Adipose tissue (tissue), 3 donors: Measurements from ENCODE around the gene SRA1. TPM values are rescaled to one million over a fixed set of nuclear protein-coding genes. Genes with fewer than 3 reads are reported as not detected.

Experiments used
- H3K27ac ChIP-seq: one replicate; pipeline ENCODE4 v1.5.1; 2013; ENCODE audit warnings: low read depth, low read length
- WGBS, 3 donors: extraction: QIAGEN DNeasy Blood & Tissue Kit; methylation state at CpG; one replicate each; pipeline ENCODE4 v1.1.7; 2013; 5-methylcytosine and 5-hydroxymethylcytosine counted together
- polyA plus RNA-seq, 3 donors: library from polyadenylated mRNA; stranded (reverse); fragments of 200-250 nt; gene quantifications; one replicate each; pipeline ENCODE4 v1.2.3, GENCODE V29; 2013
- donor health status: healthy with polysubstance abuse.
- donor health status: Bipolar disorder and iron deficiency.
- donor health status: healthy.

The SRA1 gene
- polyA plus RNA-seq, 3 donors: 9.6 to 33.1 (median 30.2) TPM

- WGBS, 3 donors: 68 to 80% (median 68%) methylated on average over 4 of the region's 4 CpGs
- H3K27ac ChIP-seq: no peak overlapping the region
Observed at GRCh38 chr5:140509898-140510297, 47.4 kb downstream of the SRA1 start.

GRCh38 chr5:140502834-140503233, 54.4 kb downstream of the SRA1 start:
- 87 to 97% (median 95%) methylated on average over 2 of the region's 2 CpGs for WGBS, 3 donors

More at GRCh38 chr5:140502834-140503233, 54.4 kb downstream of the SRA1 start:
- no peak overlapping the region for H3K27ac ChIP-seq

Other genes starting within 250 kb of the SRA1 start
- gene HBEGF, start 210.9 kb downstream of the SRA1 start, polyA plus RNA-seq: 10 to 100 TPM in 2 of 3 donors, 1 to 10 TPM in 1; 3.5 to 40.2 (median 20.0) TPM
- gene SLC4A9, start 197.3 kb downstream of the SRA1 start, polyA plus RNA-seq: under 1 TPM in 2 of 3 donors, not detected in 1; 0.06 to 0.12 TPM
- gene ANKHD1, start 155.6 kb downstream of the SRA1 start, polyA plus RNA-seq: 10 to 100 TPM; 32.7 to 42.7 (median 36.8) TPM
- gene EIF4EBP3, start 9.8 kb downstream of the SRA1 start, polyA plus RNA-seq: 10 to 100 TPM; 32.4 to 75.8 (median 40.6) TPM
- 10 to 100 TPM; 18.5 to 24.3 (median 22.2) TPM for gene APBB3, start 7.1 kb upstream of the SRA1 start, polyA plus RNA-seq
- gene SLC35A4, start 7.4 kb upstream of the SRA1 start, polyA plus RNA-seq: 10 to 100 TPM; 31.2 to 65.9 (median 43.5) TPM
- 100 to 1,000 TPM in 1 of 3 donors, 10 to 100 TPM in 2; 14.1 to 162 (median 73.4) TPM for gene CD14, start 75.7 kb upstream of the SRA1 start, polyA plus RNA-seq
- 10 to 100 TPM; 12.6 to 18.7 (median 17.5) TPM for gene TMCO6, start 82.0 kb upstream of the SRA1 start, polyA plus RNA-seq
- 100 to 1,000 TPM in 2 of 3 donors, 10 to 100 TPM in 1; 89.9 to 200 (median 187) TPM for gene NDUFA2, start 90.2 kb upstream of the SRA1 start, polyA plus RNA-seq
- gene IK, start 90.4 kb upstream of the SRA1 start, polyA plus RNA-seq: 10 to 100 TPM; 39.8 to 70.2 (median 65.8) TPM
- gene WDR55, start 107.4 kb upstream of the SRA1 start, polyA plus RNA-seq: 10 to 100 TPM; 12.1 to 16.9 (median 15.7) TPM
- gene DND1, start 116.1 kb upstream of the SRA1 start, polyA plus RNA-seq: 1 to 10 TPM in 1 of 3 donors, under 1 TPM in 2; 0.68 to 1.4 (median 0.79) TPM
- 10 to 100 TPM; 34.8 to 46.7 (median 44.6) TPM for gene HARS1, start 133.9 kb upstream of the SRA1 start, polyA plus RNA-seq
- 10 to 100 TPM; 12.0 to 14.5 (median 12.1) TPM for gene HARS2, start 134.0 kb upstream of the SRA1 start, polyA plus RNA-seq
- gene ZMAT2, start 143.0 kb upstream of the SRA1 start, polyA plus RNA-seq: 10 to 100 TPM; 26.8 to 91.7 (median 67.9) TPM
- under 1 TPM in 2 of 3 donors, not detected in 1; 0.03 to 0.11 TPM for gene PCDHA1, start 228.7 kb upstream of the SRA1 start, polyA plus RNA-seq
- gene PCDHA2, start 237.4 kb upstream of the SRA1 start, polyA plus RNA-seq: under 1 TPM in 2 of 3 donors, not detected in 1; 0.03 to 0.09 TPM
- under 1 TPM; 0.11 to 0.52 (median 0.12) TPM for gene PCDHA3, start 243.6 kb upstream of the SRA1 start, polyA plus RNA-seq
- gene PCDHA4, start 249.6 kb upstream of the SRA1 start, polyA plus RNA-seq: 1 to 10 TPM in 1 of 3 donors, under 1 TPM in 2; under 0.01 to 1.7 (median 0.04) TPM